Spleen (tissue), 7 donors: ENCODE results near the gene USP37.

Experiments
- POLR2AphosphoS5 ChIP-seq, 3 donors: sonication (generic); formaldehyde crosslinking; IDR thresholded peaks; one replicate each; pipeline ENCODE4 v1.5.1; 2017; ENCODE audit warnings: antibody characterized with exemption in 3 of 3
- TF ChIP-seq, protein P1 (sequence below), 11 experiments: fragments of 200-600 bp in 7 of 11; fragments of 450-650 bp in 4 of 11; sonication (generic) in 4 of 11; IDR thresholded peaks in 8 of 11; conservative IDR thresholded peaks in 3 of 11; 1 replicate in 7 of 11; 2 replicates in 4 of 11; pipeline versions ENCODE4 v1.4.0 to v1.8.0; 2016 to 2021; ENCODE audit warnings: antibody characterized with exemption in 11 of 11, inconsistent platforms in 4 of 11, mild to moderate bottlenecking in 1 of 11
- donor health status: DM: no; HTN: no; CAD: no; lungs with moderate emphysema.
- donor health status: DM: no; HTN: no; CAD: no.
- donor health status: DM: no; HTN: no; CAD: no.

DNA sequence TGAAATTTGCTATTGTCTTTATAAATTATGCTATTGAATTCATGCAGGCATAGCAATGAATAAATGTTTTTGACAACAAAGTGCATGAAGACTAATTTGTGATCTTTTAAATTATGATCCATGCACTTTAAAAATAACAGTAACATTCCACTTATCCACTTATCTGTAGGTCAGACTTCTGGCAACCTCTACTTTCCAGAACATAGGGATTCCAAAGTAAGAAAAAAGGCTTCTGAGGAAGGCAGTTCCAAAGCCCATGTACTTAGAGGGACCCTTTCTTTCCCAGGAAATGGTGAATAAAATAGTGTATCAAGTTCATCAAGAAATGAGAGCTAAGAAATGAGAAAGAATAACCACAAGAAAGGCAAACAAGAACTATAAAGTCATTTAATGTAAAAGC, 90.9 kb downstream of the USP37 start:
- TF ChIP-seq, protein P1, sequence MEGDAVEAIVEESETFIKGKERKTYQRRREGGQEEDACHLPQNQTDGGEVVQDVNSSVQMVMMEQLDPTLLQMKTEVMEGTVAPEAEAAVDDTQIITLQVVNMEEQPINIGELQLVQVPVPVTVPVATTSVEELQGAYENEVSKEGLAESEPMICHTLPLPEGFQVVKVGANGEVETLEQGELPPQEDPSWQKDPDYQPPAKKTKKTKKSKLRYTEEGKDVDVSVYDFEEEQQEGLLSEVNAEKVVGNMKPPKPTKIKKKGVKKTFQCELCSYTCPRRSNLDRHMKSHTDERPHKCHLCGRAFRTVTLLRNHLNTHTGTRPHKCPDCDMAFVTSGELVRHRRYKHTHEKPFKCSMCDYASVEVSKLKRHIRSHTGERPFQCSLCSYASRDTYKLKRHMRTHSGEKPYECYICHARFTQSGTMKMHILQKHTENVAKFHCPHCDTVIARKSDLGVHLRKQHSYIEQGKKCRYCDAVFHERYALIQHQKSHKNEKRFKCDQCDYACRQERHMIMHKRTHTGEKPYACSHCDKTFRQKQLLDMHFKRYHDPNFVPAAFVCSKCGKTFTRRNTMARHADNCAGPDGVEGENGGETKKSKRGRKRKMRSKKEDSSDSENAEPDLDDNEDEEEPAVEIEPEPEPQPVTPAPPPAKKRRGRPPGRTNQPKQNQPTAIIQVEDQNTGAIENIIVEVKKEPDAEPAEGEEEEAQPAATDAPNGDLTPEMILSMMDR (IDR thresholded peaks at IDR 0.05 in 8 of 11, conservative IDR thresholded peaks at IDR 0.05 in 3 of 11) = no peak
- TF ChIP-seq POLR2AphosphoS5 (IDR thresholded peaks at IDR 0.05) = no peak
